Lower lobe of right lung (tissue), 2 donors: ENCODE data around the gene NRXN2. TPM values are rescaled to one million over a fixed set of nuclear protein-coding genes. Genes with fewer than 3 reads are reported as not detected.
A peak's percentile ranks its signal among the peaks of the same experiment; 100 is the strongest.

Experiments
- ATAC-seq, 2 donors: fragments of 200-7000 bp; cut with Tn5 transposase; one replicate each; pipeline ENCODE4 v1.9.1; 2020 to 2022; ENCODE audit warnings: mild to moderate bottlenecking in 2 of 2, moderate library complexity in 2 of 2
- DNase-seq: peaks from one replicate; pipeline ENCODE4 v3.0.0-alpha.2; 2020
- H3K27ac ChIP-seq: fragments of 200-600 bp; one replicate; pipeline ENCODE4 v1.8.0; 2022
- H3K27me3 ChIP-seq: fragments of 200-600 bp; one replicate; pipeline ENCODE4 v1.8.0; 2022; ENCODE audit warnings: low read depth
- H3K36me3 ChIP-seq: fragments of 200-600 bp; one replicate; pipeline ENCODE4 v1.8.0; 2022; ENCODE audit warnings: mild to moderate bottlenecking
- H3K4me1 ChIP-seq: fragments of 200-600 bp; one replicate; pipeline ENCODE4 v1.8.0; 2022
- H3K4me3 ChIP-seq: fragments of 200-600 bp; one replicate; pipeline ENCODE4 v1.8.0; 2022; ENCODE audit warnings: mild to moderate bottlenecking
- H3K9me3 ChIP-seq: fragments of 200-600 bp; one replicate; pipeline ENCODE4 v1.8.0; 2022
- CTCF ChIP-seq: fragments of 200-600 bp; IDR thresholded peaks from one replicate; pipeline ENCODE4 v1.8.0; 2022; ENCODE audit warnings: antibody characterized with exemption, mild to moderate bottlenecking
- intact Hi-C: fragments of 100-400 bp; cut with DNase I; formaldehyde crosslinking; loops from one replicate; pipeline ENCODE4 v1.11.0; 2022
- total RNA-seq: library from RNA; stranded (reverse); fragmentation: NEBNext Ultra II Directional; extraction: Animal tissue kit (Norgen Biotek cat#: 25700); gene quantifications from one replicate; pipeline ENCODE4 v1.2.1, GENCODE V29; 2021
- donor health status: DM: no; HTN: yes; CAD: no; lungs with severe emphysema.

The NRXN2 gene
- total RNA-seq, 1 donor from 2014 or later, result 1.7 TPM

GRCh38 chr11:64647019-64647779, 75.8 kb downstream of the NRXN2 start:
- H3K4me3 ChIP-seq, result no peak overlapping the region
- H3K27ac ChIP-seq, result no peak overlapping the region
- no peak for TF ChIP-seq CTCF
- no peaks in the 10 kb centered on the region for H3K36me3 ChIP-seq
- ATAC-seq (no peak), DNase-seq (no peak)
- intact Hi-C loops, result no loop called here
- H3K9me3 ChIP-seq, result no peaks in the 10 kb centered on the region
- H3K27me3 ChIP-seq, result peaks cover 33% of the 10 kb centered on the region
- no peaks in the 10 kb centered on the region for H3K4me1 ChIP-seq

- no peak overlapping the region for H3K4me3 ChIP-seq
- H3K36me3 ChIP-seq, result no peaks in the 10 kb centered on the region
- ATAC-seq, result no peak
- H3K27me3 ChIP-seq, result peaks cover 51% of the 10 kb centered on the region
- no peaks in the 10 kb centered on the region for H3K4me1 ChIP-seq
- intact Hi-C loops, result no loop called here
- DNase-seq, result no peak
- H3K27ac ChIP-seq, result no peak overlapping the region
- TF ChIP-seq CTCF, result no peak
- H3K9me3 ChIP-seq, result no peaks in the 10 kb centered on the region
Observed at GRCh38 chr11:64644647-64645275, 78.2 kb downstream of the NRXN2 start.

GRCh38 chr11:64643920-64644646, 78.9 kb downstream of the NRXN2 start:
- DNase-seq (no peak), ATAC-seq (no peak)
- TF ChIP-seq CTCF, result no peak
- Histone ChIP-seq H3K9me3 (no peaks in the 10 kb centered on the region), H3K4me1 (no peaks in the 10 kb centered on the region), H3K36me3 (no peaks in the 10 kb centered on the region), H3K4me3 (no peak overlapping the region), H3K27me3 (peaks cover 55% of the 10 kb centered on the region), H3K27ac (no peak overlapping the region)
- intact Hi-C loops, result no loop called here

GRCh38 chr11:64643256-64643881, 79.6 kb downstream of the NRXN2 start:
- Histone ChIP-seq H3K9me3 (no peaks in the 10 kb centered on the region), H3K36me3 (no peaks in the 10 kb centered on the region), H3K4me1 (no peaks in the 10 kb centered on the region), H3K27me3 (peaks cover 61% of the 10 kb centered on the region), H3K27ac (no peak overlapping the region), H3K4me3 (peak overlapping the region; percentile 17)
- no peak for TF ChIP-seq CTCF
- no peak for DNase-seq
- intact Hi-C loops, result no loop called here
- ATAC-seq, result no peak

- no peaks in the 10 kb centered on the region for H3K4me1 ChIP-seq
- no peaks in the 10 kb centered on the region for H3K9me3 ChIP-seq
- H3K36me3 ChIP-seq, result no peaks in the 10 kb centered on the region
- no peak for TF ChIP-seq CTCF
- intact Hi-C loops, result no loop called here
- DNase-seq (no peak), ATAC-seq (no peak)
- peak overlapping the region; percentile 17 for H3K4me3 ChIP-seq
- H3K27ac ChIP-seq, result no peak overlapping the region
- H3K27me3 ChIP-seq, result peaks cover 66% of the 10 kb centered on the region
Observed at GRCh38 chr11:64642871-64643255, 80.1 kb downstream of the NRXN2 start.
